ENCODE data around the gene BCAS1.

DNA sequence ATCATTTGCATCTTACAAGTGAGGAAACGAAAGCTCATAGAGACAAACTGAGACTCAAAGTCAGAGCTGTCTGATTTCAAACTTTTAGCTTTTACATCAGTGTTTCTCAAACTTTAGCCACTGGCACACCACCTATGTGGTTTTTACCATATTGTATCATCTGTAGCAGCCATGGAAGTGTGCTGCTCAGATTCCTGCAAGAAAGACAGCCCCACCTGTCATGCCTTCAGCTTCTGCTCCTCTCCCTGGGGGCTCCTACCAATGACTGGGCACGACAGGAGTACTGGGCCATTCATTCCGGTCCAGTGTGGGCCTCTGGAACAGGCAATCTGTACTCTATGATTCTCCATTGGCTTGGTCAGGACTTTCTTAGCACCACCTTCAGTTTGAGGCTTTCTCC lies 87.0 kb downstream of the BCAS1 start:
- TF ChIP-seq, protein P1, sequence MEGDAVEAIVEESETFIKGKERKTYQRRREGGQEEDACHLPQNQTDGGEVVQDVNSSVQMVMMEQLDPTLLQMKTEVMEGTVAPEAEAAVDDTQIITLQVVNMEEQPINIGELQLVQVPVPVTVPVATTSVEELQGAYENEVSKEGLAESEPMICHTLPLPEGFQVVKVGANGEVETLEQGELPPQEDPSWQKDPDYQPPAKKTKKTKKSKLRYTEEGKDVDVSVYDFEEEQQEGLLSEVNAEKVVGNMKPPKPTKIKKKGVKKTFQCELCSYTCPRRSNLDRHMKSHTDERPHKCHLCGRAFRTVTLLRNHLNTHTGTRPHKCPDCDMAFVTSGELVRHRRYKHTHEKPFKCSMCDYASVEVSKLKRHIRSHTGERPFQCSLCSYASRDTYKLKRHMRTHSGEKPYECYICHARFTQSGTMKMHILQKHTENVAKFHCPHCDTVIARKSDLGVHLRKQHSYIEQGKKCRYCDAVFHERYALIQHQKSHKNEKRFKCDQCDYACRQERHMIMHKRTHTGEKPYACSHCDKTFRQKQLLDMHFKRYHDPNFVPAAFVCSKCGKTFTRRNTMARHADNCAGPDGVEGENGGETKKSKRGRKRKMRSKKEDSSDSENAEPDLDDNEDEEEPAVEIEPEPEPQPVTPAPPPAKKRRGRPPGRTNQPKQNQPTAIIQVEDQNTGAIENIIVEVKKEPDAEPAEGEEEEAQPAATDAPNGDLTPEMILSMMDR (conservative IDR thresholded peaks at IDR 0.05), result no peak
- no peak for TF ChIP-seq ZFX (IDR thresholded peaks at IDR 0.05)

Data from C4-2B (cell line).